ENCODE data around the gene NR4A2.
A peak's percentile ranks its signal among the peaks of the same experiment; 100 is the strongest.

The NR4A2 gene

DNA sequence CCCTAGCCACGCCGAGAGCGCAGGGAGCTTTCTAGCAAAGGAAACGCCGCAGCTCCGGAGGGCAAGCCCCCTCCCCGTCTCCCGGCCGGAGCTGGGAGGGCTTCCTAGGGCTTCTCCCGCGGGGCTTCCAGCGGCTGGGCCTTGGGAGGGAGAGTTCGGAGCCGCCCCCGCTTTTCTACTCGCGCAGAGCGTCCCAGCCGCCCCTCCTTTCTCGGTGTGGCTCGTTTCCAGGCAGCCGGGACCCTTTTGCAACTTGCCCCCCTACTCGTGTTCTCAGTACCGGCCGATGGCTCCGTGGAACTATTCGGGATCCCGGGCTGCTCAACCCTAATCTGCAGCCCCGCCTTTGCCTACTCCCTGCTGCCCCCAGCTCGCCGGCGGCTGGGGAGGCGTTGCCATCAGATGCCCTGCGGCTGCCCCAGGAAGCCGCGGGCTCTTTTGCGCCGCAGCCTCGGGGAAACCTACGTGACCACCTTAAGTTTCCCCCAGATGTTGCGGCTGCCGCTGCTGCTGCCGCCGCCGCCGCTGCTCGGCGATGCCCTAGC lies 1.5 kb upstream of the NR4A2 start:
- TF ChIP-seq, protein P1, sequence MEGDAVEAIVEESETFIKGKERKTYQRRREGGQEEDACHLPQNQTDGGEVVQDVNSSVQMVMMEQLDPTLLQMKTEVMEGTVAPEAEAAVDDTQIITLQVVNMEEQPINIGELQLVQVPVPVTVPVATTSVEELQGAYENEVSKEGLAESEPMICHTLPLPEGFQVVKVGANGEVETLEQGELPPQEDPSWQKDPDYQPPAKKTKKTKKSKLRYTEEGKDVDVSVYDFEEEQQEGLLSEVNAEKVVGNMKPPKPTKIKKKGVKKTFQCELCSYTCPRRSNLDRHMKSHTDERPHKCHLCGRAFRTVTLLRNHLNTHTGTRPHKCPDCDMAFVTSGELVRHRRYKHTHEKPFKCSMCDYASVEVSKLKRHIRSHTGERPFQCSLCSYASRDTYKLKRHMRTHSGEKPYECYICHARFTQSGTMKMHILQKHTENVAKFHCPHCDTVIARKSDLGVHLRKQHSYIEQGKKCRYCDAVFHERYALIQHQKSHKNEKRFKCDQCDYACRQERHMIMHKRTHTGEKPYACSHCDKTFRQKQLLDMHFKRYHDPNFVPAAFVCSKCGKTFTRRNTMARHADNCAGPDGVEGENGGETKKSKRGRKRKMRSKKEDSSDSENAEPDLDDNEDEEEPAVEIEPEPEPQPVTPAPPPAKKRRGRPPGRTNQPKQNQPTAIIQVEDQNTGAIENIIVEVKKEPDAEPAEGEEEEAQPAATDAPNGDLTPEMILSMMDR (IDR thresholded peaks at IDR 0.05; ENCODE audit: insufficient read depth, low read depth, low read length, missing control alignments), result peak; percentile 5
- DNase-seq (ENCODE audit: low read depth), result no peak
- H3K4me3 ChIP-seq (ENCODE audit: low read length), result peak overlapping the region; percentile 87

DNA sequence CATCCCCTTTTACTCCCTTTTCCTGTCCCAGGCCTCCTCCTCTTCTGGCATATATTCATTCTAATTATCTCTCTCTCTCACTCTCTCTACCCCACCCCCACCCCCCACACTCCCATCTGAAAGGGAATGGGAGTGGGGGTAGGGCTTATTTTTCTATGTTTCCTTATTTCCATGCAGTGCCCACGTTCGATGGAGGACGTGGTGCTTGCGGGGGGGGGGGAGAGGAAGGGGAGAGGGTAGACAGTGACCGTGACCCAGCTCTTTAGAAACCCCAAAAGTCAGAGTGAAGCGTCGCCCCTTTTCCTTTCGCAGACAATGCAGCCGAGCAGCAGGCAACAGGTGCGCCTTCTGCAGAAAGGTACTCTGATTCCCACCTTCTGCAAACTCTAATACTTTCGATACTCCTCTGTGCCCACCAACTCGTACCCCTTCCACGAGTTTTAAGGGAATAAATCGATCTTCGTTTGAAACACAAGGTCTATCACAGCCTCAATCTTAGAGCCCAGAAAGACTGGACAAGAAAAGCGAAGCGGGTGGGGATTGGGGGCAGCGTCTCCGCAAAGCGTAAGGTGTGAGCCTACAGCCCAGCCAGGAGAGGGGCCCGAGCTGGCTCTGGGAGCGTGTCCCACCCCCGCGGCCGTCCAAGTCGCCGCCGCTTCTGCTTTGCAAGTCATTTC lies 891 bp upstream of the NR4A2 start:
- DNase-seq (ENCODE audit: low read depth), result peak; percentile 51
- peak overlapping the region; percentile 87 for H3K4me3 ChIP-seq (ENCODE audit: low read length)
- TF ChIP-seq, protein P1 (IDR thresholded peaks at IDR 0.05; ENCODE audit: insufficient read depth, low read depth, low read length, missing control alignments), result no peak

DNA sequence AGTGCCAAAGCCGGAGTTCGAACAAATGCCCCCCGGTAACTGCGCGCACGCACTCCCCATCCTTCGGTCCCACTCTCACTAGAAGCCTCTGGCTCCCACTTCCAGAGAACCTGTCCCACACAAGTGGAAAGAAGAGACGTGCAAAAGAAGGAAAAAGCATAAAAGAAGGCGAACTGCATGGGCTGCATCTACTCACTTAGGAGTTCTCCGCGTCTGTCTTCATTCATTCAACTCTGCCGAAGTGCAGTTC lies 312 bp downstream of the NR4A2 start:
- TF ChIP-seq, protein P1 (IDR thresholded peaks at IDR 0.05; ENCODE audit: insufficient read depth, low read depth, low read length, missing control alignments), result no peak
- no peak for DNase-seq (ENCODE audit: low read depth)
- peak overlapping the region; percentile 87 for H3K4me3 ChIP-seq (ENCODE audit: low read length)

DNA sequence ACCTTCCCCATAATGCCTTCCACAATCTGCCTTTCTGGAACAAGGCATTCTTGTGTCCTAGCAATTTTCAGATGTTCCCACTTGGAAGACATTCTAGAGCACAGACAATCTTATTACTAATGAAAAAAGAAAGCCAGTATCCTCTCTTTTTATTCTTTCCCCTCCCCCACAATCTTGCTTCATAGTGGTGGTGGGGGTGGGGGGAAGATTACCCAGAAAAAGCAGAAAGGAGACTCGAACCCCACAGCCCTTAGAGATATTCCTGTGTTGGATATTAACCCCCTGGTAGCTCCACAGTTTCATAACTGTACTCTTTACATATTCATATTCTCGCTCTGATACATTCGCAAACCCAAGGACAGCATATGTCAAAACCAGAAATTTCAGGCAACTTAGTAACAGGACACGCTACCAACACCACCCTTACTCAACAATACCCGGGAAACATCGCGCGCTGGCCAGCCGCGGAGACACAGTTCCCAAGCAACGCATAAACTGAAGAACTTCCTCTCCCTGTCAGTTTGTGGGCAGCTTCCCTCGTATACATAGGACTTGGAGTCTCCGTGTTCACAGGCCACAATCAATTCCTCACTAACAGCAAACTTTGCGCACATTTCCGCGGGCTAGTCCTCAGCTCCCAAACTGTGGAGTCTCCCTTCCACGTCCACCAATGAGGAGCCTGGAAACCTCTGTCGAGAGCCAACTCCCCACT lies 793 bp downstream of the NR4A2 start:
- peak overlapping the region; percentile 87 for H3K4me3 ChIP-seq (ENCODE audit: low read length)
- peak; percentile 84 for DNase-seq (ENCODE audit: low read depth)
- TF ChIP-seq, protein P1 (IDR thresholded peaks at IDR 0.05; ENCODE audit: insufficient read depth, low read depth, low read length, missing control alignments), result no peak

DNA sequence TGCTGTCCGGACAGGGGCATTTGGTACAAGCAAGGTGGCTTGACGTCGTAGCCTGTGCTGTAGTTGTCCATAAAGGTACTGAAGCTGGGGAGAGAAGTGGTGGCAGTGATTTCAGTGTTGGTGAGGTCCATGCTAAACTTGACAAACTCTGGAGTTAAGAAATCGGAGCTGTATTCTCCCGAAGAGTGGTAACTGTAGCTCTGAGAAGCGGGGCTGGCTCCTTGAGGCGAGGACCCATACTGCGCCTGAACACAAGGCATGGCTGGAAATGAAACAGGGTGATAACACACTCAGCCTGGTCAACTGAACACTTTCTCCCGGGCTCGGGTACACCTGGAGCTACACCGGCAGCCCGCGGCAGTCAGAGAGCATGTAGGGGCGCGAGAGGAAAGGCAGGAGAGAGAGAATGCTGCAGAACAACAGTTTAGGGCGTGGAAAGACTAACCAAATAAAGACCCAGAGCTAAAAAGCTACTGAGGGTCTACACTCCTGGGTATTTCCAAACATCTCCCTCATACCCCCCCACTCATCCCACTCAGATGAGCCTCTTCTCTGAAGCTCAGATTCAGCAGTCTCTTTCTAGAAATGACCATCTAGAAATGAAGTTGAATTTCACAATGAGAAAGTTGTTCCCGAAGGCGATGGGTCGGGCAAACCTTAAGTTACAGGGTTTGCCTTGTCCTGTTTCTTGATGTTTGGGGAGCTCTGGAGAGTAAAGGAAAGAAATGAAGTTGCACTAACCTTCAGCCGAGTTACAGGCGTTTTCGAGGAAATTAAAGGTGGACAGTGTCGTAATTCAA lies 2.4 kb downstream of the NR4A2 start:
- no peak for DNase-seq (ENCODE audit: low read depth)
- TF ChIP-seq, protein P1 (IDR thresholded peaks at IDR 0.05; ENCODE audit: insufficient read depth, low read depth, low read length, missing control alignments), result no peak
- H3K4me3 ChIP-seq (ENCODE audit: low read length), result no peak overlapping the region

DNA sequence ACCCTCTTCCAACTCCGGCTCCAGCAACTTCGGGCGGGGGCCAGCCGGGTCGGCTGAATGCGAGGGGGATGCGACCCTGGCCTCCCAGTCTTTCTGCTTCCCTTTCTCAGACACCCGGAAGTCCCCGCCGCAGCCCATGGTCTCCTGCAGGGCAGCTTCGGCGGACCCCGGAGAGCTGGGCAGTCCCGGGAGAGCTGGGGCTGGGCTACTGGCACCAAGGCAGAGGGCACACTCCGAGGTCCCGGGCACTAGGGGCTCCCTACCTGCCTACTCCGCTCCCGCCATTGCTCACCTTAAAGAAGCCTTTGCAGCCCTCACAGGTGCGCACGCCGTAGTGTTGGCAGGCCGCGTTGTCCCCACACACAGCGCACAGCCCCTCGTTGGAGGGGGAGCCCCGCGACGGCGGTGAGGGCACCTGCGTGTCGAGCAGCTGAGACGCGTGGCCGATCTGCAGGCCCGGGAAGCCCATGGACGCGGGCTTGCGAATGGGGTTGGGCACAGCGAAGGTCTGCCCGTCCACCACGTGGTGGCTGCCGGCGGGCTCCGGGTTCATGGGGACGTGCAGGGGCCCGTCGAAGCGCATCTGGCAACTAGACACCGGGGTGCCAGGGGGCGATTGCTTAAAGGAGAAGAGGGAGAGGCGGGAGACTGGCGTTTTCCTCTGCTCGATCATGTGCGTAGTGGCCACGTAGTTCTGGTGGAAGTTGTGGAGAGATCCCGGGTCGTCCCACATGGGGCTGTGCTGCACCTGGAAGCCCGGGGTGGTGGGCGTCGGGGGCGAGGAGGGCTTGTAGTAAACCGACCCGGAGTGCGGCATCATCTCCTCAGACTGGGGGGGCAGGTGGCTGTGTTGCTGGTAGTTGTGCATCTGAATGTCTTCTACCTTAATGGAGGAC lies 3.2 kb downstream of the NR4A2 start:
- no peak for DNase-seq (ENCODE audit: low read depth)
- no peak overlapping the region for H3K4me3 ChIP-seq (ENCODE audit: low read length)
- TF ChIP-seq, protein P1 (IDR thresholded peaks at IDR 0.05; ENCODE audit: insufficient read depth, low read depth, low read length, missing control alignments), result no peak
